Stomach (tissue), 9 donors: ENCODE measurements around the gene PXMP4. TPM values are rescaled to one million over a fixed set of nuclear protein-coding genes. Genes with fewer than 3 reads are reported as not detected.
"Not testable (repeated sequence)": the region's sequence is repeated elsewhere in the genome, so short reads cannot be mapped to it uniquely, and the experiment has no call there.

Source experiments
- DNase-seq, 2 donors: peaks; one replicate each; pipeline versions ENCODE4 v3.0.0 to v3.0.0-alpha.2; 2013 to 2019
- H3K27ac ChIP-seq, 5 donors: fragments of 200-600 bp in 4 of 5; sonication (generic) in 4 of 5; one replicate each; pipeline ENCODE4 v1.5.1; 2013 to 2019; ENCODE audit warnings: mild to moderate bottlenecking in 1 of 5, moderate library complexity in 1 of 5
- H3K27me3 ChIP-seq, 3 donors: fragments of 200-600 bp; sonication (generic); one replicate each; pipeline ENCODE4 v1.5.1; 2017 to 2019; ENCODE audit warnings: mixed run types in 1 of 3
- H3K36me3 ChIP-seq, 4 donors: fragments of 200-600 bp; sonication (generic); 1 replicate in 3 of 4; 2 replicates in 1 of 4; pipeline ENCODE4 v1.5.1; 2016 to 2019
- H3K4me1 ChIP-seq, 4 donors: fragments of 200-600 bp; sonication (generic); one replicate each; pipeline ENCODE4 v1.5.1; 2016 to 2019
- H3K4me3 ChIP-seq, 4 donors: fragments of 200-600 bp; sonication (generic) in 3 of 4; one replicate each; pipeline ENCODE4 v1.5.1; 2016 to 2019; ENCODE audit warnings: mild to moderate bottlenecking in 1 of 4
- H3K9me3 ChIP-seq, 4 donors: fragments of 200-600 bp; sonication (generic); one replicate each; pipeline ENCODE4 v1.5.1; 2016 to 2019
- CTCF ChIP-seq, 7 experiments: fragments of 450-650 bp in 4 of 7; fragments of 200-600 bp in 3 of 7; sonication (generic) in 3 of 7; IDR thresholded peaks; one replicate each; pipeline ENCODE4 v1.5.1; 2016 to 2019; ENCODE audit warnings: antibody characterized with exemption in 7 of 7, control low read depth in 2 of 7, mild to moderate bottlenecking in 1 of 7
- EP300 ChIP-seq: sonication (generic); formaldehyde crosslinking; IDR thresholded peaks from one replicate; pipeline ENCODE4 v1.6.1; 2017; ENCODE audit warnings: antibody characterized with exemption
- POLR2A ChIP-seq, 4 donors: fragments of 450-650 bp; IDR thresholded peaks; one replicate each; pipeline ENCODE4 v1.6.1; 2016; ENCODE audit warnings: antibody characterized with exemption in 4 of 4, control low read depth in 2 of 4, mild to moderate bottlenecking in 1 of 4, moderate library complexity in 1 of 4
- POLR2AphosphoS5 ChIP-seq, 3 donors: sonication (generic); formaldehyde crosslinking; IDR thresholded peaks; one replicate each; pipeline ENCODE4 v1.6.1; 2016; ENCODE audit warnings: antibody characterized with exemption in 3 of 3
- WGBS, 5 donors: extraction: QIAGEN DNeasy Blood & Tissue Kit in 3 of 5; methylation state at CpG; one replicate each; pipeline versions ENCODE4 v1.1.5 to v1.1.7; 2013 to 2018; 5-methylcytosine and 5-hydroxymethylcytosine counted together
- intact Hi-C: fragments of 100-400 bp; cut with DNase I; formaldehyde crosslinking; loops from one replicate; pipeline ENCODE4 v1.15.1; 2023; ENCODE audit warnings: low total_unique reads
- polyA plus RNA-seq, 3 donors: library from polyadenylated mRNA; stranded (reverse); fragments of 200-250 nt; gene quantifications; one replicate each; pipeline ENCODE4 v1.2.3, GENCODE V29; 2013
- total RNA-seq, 5 donors: library from RNA; depleted of rRNA; stranded (reverse); fragments of >200 nt; gene quantifications; one replicate each; pipeline versions ENCODE4 v1.1.0 to v1.2.3, GENCODE V29; 2014 to 2016
- donor health status: healthy with polysubstance abuse.
- donor health status: Bipolar disorder and iron deficiency.
- donor health status: healthy.

Gene PXMP4
- total and polyA plus RNA-seq, 8 donors, result 0.72 to 36.8 (median 5.6) TPM

- TF ChIP-seq POLR2A (IDR thresholded peaks at IDR 0.05) (no peak), CTCF (IDR thresholded peaks at IDR 0.05) (no peak), EP300 (no peak), POLR2AphosphoS5 (IDR thresholded peaks at IDR 0.05) (no peak)
- DNase-seq, result no peak
- peaks cover 9 to 81% (median 72%) of the 10 kb centered on the region in 4 donors for H3K36me3 ChIP-seq
- no peaks in the 10 kb centered on the region for H3K27me3 ChIP-seq
- 88 to 100% (median 96%) methylated on average over 1 to 10 of the region's 10 CpGs for WGBS, 5 donors
- H3K9me3 ChIP-seq, result peaks cover 0 to 10% (median 8%) of the 10 kb centered on the region in 4 donors
- H3K4me3 ChIP-seq, result no peak overlapping the region
- no peak overlapping the region for H3K27ac ChIP-seq
- intact Hi-C loops, result no loop called here
- no peaks in the 10 kb centered on the region for H3K4me1 ChIP-seq
Measured at GRCh38 chr20:33757046-33757445, 36.9 kb upstream of the PXMP4 start.

- H3K27ac ChIP-seq, H3K4me1 ChIP-seq, H3K4me3 ChIP-seq, H3K27me3 ChIP-seq, intact Hi-C loops: not testable (repeated sequence)
- Histone ChIP-seq H3K36me3 (peaks cover 9 to 79% (median 74%) of the 10 kb centered on the region in 4 donors), H3K9me3 (peaks cover 0 to 10% (median 8%) of the 10 kb centered on the region in 4 donors)
- 81 to 95% (median 92%) methylated on average over 10 of the region's 10 CpGs for WGBS, 5 donors
- peak in 1 of 2 donors; percentile 19 for DNase-seq
Measured at GRCh38 chr20:33755936-33756490, 35.9 kb upstream of the PXMP4 start.

GRCh38 chr20:33753763-33754162 lies 33.7 kb upstream of the PXMP4 start:
- no peak overlapping the region for H3K4me3 ChIP-seq
- no peaks in the 10 kb centered on the region for H3K27me3 ChIP-seq
- TF ChIP-seq POLR2AphosphoS5 (IDR thresholded peaks at IDR 0.05), result no peak
- TF ChIP-seq EP300, result no peak
- no peak for TF ChIP-seq CTCF (IDR thresholded peaks at IDR 0.05)
- TF ChIP-seq POLR2A (IDR thresholded peaks at IDR 0.05), result no peak
- intact Hi-C loops, result no loop called here
- H3K36me3 ChIP-seq, result peaks cover 11 to 90% (median 89%) of the 10 kb centered on the region in 4 donors
- H3K9me3 ChIP-seq, result peaks cover 0 to 10% (median 8%) of the 10 kb centered on the region in 4 donors
- DNase-seq, result no peak
- WGBS, 5 donors, result 83 to 90% (median 88%) methylated on average over 5 of the region's 5 CpGs
- H3K4me1 ChIP-seq, result no peaks in the 10 kb centered on the region
- H3K27ac ChIP-seq, result no peak overlapping the region

- 91 to 100% (median 97%) methylated on average over 5 to 7 of the region's 7 CpGs for WGBS, 5 donors
Measured at GRCh38 chr20:33753143-33753542, 33.0 kb upstream of the PXMP4 start.

More at GRCh38 chr20:33753143-33753542, 33.0 kb upstream of the PXMP4 start:
- no peaks in the 10 kb centered on the region for H3K4me1 ChIP-seq
- peaks cover 0 to 10% (median 8%) of the 10 kb centered on the region in 4 donors for H3K9me3 ChIP-seq
- DNase-seq, result no peak
- intact Hi-C loops, result no loop called here
- no peak overlapping the region for H3K4me3 ChIP-seq
- TF ChIP-seq EP300 (no peak), CTCF (IDR thresholded peaks at IDR 0.05) (no peak), POLR2A (IDR thresholded peaks at IDR 0.05) (no peak), POLR2AphosphoS5 (IDR thresholded peaks at IDR 0.05) (no peak)
- peaks cover 13 to 90% (median 88%) of the 10 kb centered on the region in 4 donors for H3K36me3 ChIP-seq
- H3K27ac ChIP-seq, result no peak overlapping the region
- H3K27me3 ChIP-seq, result no peaks in the 10 kb centered on the region
